HG02763 (cell line): ENCODE data around the gene AFMID.

Source experiments
- ATAC-seq: cut with Tn5 transposase; IDR thresholded peaks from one replicate; pipeline ENCODE4 v1.9.1; 2021; ENCODE audit warnings: mild to moderate bottlenecking, moderate library complexity; ENCODE audit not compliant: unreplicated experiment

AFMID gene

DNA sequence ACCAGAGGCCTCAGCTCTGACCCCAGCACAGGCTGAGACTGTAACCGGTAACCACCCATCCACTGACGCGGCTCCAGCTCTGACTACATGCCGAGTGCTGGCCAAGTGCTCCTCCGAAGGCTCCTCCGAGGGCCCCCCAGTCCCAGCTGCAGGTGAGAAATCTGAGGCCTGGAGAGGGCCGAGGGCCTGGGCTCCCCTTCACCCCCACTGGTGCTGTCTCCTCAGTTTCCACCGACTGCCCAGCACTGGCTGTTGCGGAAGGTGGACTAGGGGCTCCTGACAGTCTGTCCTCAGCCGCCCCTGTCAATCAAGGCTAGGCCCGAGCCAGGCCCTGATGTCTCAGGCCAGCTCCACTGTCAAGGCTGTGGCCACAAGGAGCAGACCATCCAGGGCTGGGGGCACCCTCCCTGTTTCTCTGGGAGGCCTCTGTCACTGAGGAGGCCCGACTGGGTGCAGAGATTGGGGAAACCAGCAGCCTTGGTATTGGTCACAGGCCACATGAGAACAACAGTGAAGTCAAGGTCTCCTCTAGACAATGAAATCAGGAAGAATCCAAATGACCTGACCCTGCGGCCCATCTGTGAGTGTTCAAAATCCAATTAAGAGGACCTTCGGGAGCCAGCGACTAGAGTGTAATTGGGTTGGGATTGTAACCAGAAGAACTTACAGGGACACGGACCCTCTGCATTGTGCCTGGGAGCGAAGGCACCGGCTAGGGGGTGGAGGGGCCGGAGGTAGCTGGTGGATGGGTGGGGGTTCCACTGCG lies 49.4 kb downstream of the AFMID start:
- no peak for ATAC-seq

DNA sequence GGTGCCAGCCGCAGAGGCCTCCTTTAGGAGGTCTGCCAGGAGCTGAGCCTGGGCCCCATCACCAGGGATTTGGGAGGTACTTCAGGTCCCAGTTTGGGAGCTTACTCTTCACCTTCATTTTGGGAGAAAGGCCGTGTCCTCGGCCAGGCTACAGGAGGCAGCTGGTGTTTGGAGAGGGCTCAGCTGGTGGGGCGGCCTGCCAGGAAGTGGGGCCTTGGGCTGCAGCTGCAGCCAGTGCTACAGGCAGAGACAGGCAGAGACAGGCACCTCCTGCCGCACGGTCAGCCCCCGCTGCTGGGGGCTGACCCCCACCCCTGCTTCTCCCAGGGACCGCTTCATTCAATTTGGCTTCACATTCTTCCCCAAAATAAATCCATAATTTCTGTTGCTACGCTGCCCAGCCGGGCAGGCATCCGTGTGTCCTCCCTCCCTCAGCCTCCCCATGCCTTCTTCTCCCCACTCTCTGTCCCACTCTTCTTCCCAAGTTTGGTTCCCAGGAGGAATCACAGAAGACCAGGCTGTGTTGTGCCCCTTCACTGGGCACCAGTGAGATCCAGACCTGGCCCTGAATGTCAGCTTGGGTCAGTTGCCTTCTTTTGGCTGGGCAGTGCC lies 50.3 kb downstream of the AFMID start:
- ATAC-seq, result no peak

DNA sequence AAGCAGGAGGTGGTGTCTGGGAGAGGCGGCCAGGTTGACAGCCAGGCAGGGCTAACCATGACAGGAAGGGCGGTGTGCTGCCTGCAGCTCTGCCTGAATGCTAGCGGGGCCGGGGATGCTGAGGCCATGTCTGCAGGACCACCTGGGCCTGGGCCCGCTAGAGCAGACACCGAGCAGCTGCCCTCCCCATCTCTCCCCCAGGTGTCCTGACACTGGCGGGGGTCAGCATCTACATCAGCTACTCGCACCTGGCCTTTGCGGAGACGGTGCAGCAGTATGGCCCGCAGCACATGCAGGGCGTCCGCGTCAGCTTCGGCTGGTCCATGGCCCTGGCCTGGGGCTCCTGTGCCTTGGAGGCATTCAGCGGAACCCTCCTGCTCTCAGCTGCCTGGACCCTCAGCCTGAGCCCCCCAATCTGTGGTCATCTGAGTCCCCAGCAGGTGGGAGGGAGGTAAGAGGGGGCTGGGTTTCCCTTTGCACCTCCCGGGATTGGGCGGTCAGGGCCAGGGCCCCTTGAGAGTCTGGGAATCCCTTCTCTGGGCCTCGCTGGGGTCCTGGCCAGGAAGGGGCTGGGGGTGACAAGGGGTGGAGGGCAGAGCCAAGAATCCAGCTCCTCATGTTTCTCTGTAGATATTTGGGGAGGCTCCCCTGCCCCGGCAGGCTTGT lies 51.8 kb downstream of the AFMID start:
- ATAC-seq, result no peak

DNA sequence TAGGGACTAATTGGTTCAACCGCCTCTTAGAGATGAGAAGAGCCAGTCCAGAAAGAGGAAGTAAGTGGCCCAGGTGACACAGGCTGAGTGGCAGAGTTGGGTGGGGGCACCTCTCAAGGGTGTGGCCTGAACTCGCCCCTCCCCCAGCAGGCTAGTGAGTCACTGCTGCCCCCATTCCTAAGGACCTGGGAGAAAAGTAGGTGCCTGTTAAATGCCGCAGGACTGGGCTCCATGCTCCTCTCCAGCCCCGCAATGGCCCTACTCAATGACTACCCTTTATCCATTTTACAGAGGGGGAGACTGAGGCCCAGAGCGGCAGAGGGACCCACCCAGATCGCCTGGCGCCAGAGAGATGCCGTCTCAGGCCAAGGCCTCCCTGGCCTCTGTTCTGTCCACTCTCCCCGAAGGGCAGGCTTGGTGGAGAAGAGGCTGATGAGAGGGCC lies 52.3 kb downstream of the AFMID start:
- ATAC-seq, result no peak

DNA sequence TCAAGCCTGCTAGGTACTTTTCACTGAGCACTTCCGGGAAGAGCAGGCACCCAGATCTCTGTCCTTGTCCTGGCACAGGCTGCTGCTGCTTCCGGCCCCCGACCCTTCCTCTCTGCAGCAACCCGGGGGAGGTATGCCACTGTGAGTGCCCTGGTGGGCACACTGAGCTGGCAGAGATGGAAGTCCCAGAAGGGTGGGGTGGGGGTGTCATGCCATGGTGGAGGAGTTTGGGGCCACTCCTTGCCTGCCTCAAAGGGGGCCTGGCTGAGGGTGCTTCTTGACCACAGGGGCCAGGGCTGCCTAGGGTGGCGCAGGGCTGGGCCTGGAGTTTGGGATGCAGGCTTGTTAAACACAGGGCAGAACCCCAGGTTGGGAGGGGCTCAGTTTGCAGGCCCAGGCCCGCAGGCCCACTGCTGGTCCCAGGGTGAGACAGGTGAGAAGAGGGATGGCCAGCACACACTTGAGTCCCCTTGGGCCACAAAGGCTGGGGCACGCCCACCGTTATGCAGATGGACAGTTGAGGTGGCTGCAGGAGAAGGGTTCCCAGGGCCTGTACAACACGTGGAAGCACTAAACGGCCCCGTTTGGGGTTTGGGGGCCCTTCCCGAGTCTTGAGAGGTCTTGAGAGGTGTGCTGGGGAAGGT lies 53.0 kb downstream of the AFMID start:
- no peak for ATAC-seq

DNA sequence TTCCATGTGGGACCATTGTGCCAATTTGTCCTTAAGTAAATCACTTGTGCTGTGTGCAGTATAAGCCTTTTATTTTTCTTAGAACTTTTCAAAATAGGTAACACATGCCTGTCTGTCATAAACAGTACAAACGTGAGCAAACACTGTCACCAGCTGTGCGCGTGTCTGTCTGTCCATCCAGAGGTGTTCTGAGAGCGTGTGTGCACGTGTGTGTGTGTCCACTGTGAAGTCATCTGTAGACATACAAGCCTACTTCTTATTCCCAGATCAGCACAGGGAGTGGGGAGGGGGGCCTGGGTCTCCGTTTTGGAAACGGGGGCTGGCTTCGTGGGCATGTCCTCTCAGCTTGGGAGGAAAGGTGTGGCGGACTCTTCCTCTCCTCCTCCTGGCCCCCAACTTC lies 53.7 kb downstream of the AFMID start:
- no peak for ATAC-seq

DNA sequence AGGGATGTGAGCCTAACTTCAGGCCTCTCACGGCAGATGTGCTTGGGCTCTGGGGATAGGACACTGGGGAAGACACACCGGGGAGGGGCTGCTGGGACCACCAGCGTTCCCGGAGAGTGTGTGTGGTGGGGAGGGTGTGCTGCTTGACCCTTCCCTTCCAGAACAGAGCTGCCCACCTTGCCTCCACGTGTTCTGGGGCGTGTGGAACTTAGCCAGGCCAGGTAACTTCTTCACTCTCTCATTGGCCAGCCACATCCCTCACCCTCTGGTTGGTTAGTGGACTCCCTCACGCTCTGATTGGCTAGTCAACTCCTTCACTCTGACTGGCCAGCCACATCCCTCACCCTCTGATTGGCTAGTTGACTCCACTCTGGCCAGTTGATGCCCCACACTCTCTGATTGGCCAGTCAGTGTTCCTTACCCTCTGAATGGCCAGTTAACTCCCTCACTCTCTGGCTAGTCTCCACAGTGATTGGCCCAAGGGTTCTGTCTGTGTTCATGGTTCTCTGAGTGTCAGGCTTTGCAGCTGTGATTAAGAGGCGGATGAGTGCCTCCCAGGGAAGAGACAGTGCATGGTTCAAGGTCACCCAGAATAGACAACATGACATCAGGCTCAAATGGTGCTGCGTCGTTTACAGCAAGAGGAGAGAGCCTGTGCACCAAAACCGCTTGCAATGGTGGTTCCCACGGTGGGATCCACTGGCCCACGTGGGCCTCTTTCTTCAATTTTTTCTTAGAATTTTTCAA lies 54.3 kb downstream of the AFMID start:
- no peak for ATAC-seq

DNA sequence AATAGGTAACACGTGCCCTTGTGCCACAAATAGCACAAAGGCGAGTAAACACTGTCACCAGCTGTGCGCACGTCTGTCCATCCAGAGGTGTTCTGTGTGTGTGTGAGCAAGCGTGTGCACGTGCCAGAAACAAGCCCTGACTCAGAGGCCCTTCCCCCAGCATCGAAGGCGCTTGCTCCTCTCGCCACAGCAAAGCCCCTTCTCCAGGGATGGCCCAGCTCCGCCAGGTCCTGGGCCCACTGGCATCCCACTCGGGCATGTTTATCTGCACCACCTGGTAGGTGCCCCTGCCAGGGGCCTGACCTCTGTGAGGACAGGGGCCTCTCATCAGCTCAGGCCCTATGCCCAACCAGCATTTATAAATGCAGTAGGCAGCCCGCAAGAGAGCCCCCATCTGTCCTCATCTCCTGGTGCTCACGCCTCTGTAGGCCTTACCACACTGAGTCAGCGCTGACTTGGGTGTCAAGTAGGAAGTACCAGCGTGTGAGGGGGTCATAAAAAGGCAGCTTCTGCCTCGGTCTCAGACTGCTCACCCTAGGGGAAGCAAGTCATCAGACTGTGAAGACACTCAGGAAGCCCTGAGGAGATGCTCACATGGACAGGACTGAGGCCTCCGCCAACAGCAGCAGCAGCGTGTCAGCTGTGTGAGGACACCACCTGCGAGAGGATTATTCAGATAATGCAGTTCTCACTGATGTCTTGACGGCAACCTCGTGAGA lies 55.0 kb downstream of the AFMID start:
- no peak for ATAC-seq

DNA sequence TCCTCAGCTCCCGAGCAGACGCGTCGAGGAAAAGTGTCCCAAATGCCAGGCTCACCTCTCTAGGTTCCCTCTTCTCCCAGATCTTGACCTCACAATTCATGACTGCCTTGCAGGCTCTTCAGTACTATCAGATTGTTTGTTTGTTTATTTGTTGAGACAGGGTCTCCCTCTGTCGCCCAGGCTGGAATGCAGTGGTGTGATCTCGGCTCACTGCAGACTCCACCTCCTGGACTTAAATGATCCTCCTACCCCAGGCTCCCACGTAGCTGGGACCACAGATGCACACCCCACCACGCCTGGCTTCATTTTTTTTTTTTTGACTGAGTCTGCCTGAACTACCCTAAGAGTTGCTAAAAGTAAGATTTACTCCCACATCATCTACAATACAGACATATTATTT lies 60.1 kb downstream of the AFMID start:
- no peak for ATAC-seq

DNA sequence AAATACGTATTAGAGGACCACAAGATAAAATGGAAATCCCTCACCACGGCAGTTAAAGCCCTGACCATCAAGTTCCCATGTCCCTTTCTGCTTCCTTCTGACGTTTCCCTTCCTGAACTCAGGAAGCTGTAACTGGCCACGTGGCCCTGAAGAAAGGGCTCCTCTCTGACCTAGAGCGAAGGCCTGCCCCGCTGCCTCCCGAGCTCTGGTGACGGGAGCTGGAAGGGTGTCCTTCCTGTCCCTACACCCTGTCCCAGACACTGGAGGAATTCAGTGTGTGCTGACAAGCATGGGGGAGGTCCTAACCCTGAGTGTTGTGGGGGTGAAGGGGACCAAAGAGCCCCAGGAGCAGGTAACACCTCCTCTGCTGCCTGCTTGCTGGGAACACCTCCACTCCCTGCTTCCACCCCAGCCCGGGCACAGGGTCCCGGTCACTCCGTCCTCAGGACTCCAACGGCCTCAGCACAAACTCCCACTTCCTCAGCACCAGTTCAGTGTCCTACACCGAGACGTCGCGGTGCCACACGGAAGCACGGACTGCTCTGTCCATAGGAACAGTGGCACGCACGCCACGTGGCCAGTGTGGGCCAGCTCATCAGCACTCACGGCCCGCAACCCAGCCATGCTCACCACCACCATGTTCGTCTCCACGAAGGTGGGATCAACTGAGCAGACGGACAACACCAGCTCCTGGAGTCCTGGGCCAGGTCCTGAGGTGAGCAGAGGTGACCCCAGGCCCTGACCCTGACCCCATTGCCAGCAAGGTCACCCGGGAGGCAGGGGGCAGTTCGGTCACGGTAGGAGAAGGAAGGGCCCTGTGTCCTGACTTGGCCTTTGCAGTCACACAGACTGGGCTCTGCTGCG lies 61.1 kb downstream of the AFMID start:
- no peak for ATAC-seq

DNA sequence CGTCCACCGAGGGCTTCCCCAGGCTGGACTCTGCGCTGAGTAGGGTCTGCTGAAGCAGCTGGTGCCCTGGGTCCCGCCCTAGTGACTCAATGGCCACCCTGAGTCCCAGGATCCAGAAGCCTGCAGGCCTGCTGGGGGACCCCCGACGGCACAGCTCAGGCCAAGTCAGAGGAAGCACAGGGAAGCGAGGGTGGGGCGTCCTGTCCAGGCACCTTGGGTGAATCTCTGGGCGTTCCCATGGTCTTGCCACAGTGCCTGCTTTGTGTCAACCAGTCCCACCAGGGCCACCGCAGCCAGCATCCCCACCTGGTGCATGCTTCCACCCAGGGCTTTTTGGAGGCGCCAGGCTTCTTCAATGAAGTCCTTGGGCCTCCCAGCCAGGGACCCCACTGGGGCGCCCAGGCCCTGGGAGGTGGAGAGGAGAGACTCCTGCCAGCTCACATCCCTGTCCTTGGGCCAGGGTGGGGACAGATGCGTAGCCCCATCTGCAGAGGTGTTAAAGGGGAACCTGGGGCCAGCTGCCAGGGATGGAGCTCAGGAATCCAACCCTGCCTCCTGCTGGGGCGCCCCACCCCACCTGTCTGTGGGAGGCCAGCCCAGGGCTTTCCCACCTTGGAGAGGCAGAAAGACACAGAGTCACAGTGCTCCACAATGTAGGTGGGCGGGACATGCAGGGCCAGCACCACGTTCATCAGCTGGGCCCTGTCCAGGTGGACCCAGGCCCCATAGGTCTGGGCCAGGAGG lies 62.1 kb downstream of the AFMID start:
- no peak for ATAC-seq

DNA sequence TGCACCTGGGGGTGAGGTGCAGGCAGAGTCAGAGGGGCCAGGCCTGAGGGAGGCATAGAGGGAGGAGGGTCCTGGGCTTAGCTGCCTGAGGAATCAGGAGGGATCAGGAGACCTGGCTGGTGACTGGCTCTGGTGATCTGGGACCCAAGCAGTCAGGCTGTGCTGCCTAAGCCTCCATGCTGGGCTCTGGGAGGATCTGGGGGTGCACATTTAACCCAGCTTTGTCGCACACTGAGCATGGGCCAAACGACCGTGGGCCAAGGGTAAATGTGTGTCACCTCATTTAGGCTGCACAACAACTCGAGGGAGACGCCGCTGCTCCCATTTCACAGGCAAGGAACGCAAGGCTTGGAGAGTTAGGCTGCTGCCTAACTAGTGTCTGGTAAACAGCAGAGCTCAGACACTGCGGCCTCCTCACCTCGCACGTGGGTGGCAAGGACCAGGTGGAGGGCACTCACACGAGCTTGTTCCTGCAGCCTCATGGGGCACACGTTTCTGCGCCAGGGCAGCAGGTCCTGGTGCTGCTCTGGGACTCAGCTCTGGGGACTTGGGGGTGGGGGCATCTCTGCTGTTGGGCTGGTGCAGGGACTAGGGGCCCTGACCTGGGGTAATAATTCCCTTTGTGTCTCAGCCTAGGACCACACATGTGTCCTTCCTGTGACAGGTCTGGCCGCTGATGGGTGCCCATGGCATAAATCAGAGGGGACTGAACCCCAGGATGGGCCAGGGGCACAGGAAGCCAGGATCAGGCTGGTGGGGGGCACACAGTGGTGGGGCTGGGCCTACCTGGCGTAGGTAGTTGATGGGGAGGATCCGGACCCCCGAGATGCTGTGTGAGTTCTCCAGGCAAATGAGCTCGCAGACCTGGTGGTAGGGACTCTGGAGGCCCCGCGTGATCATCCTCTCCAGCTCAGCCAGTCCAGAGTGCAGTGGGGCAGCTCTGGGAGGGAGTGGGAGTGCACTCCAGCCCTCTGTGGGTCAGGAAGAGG lies 63.0 kb downstream of the AFMID start:
- no peak for ATAC-seq

DNA sequence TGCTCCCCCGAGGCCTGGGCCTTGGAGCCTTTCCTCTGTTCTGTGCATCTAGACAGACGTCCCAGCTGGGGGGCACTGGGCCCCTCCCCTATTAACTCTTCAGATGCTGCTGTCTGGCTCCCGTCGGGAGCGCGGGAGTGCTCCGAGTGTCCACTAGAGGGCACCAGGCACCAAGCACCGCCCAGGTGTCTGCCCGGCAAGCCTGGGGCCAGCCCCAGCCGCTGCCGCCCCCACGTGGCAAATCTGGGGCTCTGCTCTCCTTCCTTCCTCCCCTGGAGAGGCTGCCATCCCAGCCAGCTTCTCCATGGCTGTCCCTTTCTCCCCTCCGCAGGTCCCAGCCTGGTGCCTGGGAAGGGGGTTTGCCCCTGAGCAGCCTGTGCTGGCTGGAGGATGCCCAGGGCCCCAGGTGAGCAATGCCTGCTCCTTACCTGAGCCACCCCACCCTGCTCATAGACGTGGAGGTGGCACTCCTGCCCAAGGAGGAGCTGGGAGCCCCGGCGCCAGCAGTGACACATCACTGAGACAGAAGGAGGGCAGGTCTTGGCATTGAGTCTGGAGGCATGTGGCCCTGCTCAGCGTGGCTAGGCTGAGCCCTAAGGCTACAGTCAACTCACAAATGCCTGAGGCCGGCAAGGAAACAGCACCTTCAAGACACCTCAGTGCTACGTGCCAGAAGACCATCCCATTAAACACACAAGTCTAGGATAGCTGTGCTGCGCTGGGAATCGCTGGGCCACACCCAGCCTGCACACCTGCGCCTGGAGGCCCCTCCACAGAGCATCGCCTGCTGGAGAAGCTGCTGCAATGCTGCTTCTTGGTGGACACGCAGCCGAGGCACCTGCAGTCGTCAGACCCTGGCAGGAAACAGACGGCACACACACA lies 64.0 kb downstream of the AFMID start:
- peak; percentile 50 for ATAC-seq

DNA sequence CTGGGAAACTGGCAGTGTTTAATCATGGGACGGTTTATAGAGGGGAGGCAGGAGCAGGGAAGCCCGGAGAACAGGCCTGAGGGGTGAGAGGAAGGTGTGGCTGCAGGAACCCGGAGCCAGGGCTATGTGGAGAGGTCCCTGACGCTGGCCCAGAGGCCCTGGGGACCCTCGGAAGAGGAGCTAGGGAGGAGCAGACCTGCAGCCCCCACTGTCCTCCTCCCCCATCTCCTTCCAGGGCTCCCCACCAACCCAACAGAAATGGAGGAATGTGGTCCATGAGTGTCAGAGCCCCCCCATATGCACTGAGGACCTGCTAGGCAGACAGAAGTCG lies 64.6 kb downstream of the AFMID start:
- no peak for ATAC-seq

DNA sequence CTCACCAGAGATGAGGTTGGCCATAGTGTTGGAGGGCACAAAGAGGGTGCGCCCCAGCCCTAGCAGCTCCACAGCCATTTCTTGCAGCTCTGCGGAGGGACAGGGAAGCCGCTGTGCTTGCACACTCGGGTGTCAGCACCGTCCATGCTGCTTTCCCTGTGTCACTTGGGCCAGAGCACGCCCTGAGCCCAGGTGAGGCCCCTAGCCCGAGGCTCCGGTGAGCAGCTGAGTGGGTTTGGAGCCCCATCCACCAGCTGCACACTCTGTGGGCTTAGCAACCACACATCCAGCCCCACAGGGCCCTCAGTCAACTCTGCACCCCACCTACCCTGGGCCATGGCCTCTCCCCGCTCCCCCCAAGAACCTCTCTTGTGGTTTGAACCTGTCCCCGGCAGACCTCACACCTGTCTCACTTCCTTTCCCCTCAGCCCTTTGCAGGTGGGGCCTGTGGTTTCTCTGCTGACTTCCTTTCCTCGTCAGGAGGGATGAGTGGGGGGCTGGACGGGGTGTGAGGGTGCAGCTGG lies 65.0 kb downstream of the AFMID start:
- ATAC-seq, result no peak
